Activated naive CD8-positive, alpha-beta T cell (primary cell): Measurements from ENCODE around the gene CHCHD6.

Source experiments
- H3K27ac Mint-ChIP-seq: one replicate; pipeline ENCODE4 v1.8.0; 2021; ENCODE audit warnings: mixed read lengths
- H3K27me3 Mint-ChIP-seq: one replicate; pipeline ENCODE4 v1.8.0; 2021; ENCODE audit warnings: mixed read lengths
- H3K36me3 Mint-ChIP-seq: one replicate; pipeline ENCODE4 v1.8.0; 2021; ENCODE audit warnings: mixed read lengths
- H3K4me1 Mint-ChIP-seq: one replicate; pipeline ENCODE4 v1.8.0; 2021; ENCODE audit warnings: low read depth, mixed read lengths
- H3K4me3 Mint-ChIP-seq: one replicate; pipeline ENCODE4 v1.8.0; 2021; ENCODE audit warnings: mild to moderate bottlenecking, mixed read lengths
- H3K9me3 Mint-ChIP-seq: one replicate; pipeline ENCODE4 v1.8.0; 2021; ENCODE audit warnings: low read depth, mixed read lengths

Gene CHCHD6

DNA sequence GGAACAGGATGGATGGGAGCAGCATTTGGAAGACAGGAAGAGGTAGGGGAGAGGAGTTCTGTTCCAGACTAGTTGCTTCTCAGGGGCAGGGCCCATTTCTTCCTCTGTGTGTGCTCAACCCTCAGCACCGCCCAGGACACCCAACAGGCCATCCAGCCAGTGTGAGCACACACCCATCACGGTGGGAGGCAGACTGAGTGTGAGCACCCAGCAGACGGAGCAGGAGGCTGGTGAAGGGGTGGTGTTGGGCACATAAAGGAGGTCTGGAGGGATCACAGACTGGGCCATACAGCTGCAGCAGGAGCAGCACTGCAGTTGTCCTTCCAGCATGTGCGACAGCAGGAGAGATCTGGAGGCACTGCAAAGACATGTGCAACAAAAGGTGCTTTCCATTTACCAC, 190.4 kb downstream of the CHCHD6 start:
- no peaks in the 10 kb centered on the region for H3K27me3 Mint-ChIP-seq
- no peaks in the 10 kb centered on the region for H3K9me3 Mint-ChIP-seq
- H3K36me3 Mint-ChIP-seq: peaks cover 7% of the 10 kb centered on the region
- no peaks in the 10 kb centered on the region for H3K4me1 Mint-ChIP-seq
- no peak overlapping the region for H3K27ac Mint-ChIP-seq
- no peak overlapping the region for H3K4me3 Mint-ChIP-seq

DNA sequence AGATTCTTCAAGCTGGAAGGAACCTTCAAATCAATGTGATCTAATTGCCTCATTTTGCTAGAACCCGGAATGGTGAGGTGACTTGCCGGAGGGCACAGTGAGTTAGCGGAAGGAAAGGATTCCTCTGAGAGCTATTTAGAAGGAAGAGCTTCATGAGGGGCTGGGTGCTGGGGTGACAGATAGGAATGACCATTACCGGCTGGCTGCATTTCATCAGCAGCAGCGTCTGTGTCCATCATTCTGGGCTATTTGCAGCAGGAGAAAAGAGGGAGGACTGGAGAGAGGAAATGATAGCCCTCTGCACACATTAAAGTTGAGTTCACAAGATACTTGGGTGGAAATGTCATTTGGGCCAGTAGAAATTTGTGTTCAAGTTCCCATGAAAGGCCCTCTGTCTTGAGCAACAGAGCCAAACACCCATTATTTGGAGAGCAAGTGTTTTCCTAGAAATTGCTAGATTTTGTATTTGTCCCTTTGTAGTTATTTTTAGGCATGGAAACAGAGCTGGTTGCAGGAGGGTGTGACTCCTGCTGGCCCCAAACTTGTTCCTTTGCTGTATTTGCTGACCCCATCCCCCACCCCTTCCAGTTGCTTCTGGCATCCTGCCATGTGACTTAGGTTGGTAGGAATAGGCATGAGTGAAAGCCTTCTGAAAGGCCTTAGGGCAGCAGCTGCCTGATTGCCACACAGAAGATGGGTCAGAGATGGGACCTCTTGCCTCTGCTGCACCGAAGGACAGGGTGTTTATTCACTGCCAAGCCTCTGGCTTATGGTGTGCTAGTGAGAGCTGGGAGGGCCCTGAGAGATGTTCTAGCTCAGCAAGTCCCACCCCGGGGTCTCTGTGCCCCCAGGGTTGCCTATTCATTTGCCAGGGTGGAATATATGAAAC, 191.4 kb downstream of the CHCHD6 start:
- H3K36me3 Mint-ChIP-seq: peaks cover 11% of the 10 kb centered on the region
- no peak overlapping the region for H3K4me3 Mint-ChIP-seq
- no peak overlapping the region for H3K27ac Mint-ChIP-seq
- H3K9me3 Mint-ChIP-seq: no peaks in the 10 kb centered on the region
- H3K27me3 Mint-ChIP-seq: no peaks in the 10 kb centered on the region
- no peaks in the 10 kb centered on the region for H3K4me1 Mint-ChIP-seq

DNA sequence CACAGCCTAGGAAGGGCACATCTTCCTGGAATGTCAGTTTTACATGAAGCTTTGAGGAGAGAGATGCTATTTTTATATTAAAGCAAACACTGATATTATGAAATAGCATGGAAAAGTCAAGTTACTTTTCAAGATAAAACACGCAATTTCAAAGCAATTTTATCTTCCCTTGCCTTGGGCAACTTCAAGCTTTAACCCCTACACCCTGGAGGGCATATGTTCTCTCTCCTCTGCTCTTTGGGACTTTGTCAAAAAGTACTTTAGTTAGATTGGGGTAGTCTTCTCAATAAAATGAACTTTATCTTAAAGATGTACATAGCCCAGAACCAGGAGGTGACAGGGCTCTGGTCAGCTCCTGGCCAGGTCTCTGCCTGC, 192.0 kb downstream of the CHCHD6 start:
- Mint-ChIP-seq H3K36me3 (peaks cover 11% of the 10 kb centered on the region), H3K4me1 (no peaks in the 10 kb centered on the region), H3K4me3 (no peak overlapping the region), H3K27me3 (no peaks in the 10 kb centered on the region), H3K27ac (no peak overlapping the region), H3K9me3 (no peaks in the 10 kb centered on the region)

DNA sequence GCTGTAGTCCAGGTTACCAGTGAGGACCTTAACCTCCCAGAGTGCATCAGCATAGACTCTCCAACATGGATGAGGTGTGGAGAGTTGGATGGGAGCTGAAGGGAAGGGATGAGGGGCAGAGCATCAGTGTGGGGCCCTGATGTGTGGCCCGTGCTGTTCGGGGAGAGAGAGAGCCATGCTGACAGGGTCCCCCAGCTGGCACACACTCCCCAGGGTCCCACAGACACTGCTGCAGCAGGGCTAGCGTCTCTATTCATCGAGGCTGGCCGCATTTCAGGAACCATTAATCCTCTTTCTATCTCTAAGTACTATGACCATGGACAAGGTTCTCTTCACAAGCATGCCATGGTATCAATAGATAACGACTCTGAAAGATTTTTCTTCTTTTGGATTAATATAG, 192.9 kb downstream of the CHCHD6 start:
- Mint-ChIP-seq H3K4me1 (no peaks in the 10 kb centered on the region), H3K36me3 (peaks cover 11% of the 10 kb centered on the region), H3K9me3 (no peaks in the 10 kb centered on the region), H3K27me3 (no peaks in the 10 kb centered on the region), H3K27ac (no peak overlapping the region), H3K4me3 (no peak overlapping the region)

DNA sequence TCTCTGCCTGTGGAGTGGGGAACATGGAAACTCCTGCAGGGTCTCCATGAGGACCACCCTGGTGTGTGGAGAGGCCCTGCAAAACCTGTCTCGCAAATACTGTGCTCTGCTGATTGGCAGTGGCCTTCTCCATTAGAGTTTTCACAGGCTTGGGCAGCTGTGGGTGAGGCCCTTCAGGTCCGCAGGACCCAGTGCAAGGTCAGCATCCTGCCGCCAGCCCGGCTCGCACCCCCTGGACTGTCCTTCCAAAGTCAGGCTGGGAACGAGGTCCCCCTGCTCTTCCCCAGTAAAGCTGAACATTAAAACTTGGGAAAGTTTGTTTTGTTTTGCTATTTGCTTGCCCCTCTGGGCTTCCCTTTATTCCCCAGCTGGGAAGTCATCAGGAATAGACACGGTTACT, 193.9 kb downstream of the CHCHD6 start:
- Mint-ChIP-seq H3K4me3 (no peak overlapping the region), H3K9me3 (no peaks in the 10 kb centered on the region), H3K36me3 (peaks cover 11% of the 10 kb centered on the region), H3K27ac (no peak overlapping the region), H3K27me3 (no peaks in the 10 kb centered on the region), H3K4me1 (no peaks in the 10 kb centered on the region)

DNA sequence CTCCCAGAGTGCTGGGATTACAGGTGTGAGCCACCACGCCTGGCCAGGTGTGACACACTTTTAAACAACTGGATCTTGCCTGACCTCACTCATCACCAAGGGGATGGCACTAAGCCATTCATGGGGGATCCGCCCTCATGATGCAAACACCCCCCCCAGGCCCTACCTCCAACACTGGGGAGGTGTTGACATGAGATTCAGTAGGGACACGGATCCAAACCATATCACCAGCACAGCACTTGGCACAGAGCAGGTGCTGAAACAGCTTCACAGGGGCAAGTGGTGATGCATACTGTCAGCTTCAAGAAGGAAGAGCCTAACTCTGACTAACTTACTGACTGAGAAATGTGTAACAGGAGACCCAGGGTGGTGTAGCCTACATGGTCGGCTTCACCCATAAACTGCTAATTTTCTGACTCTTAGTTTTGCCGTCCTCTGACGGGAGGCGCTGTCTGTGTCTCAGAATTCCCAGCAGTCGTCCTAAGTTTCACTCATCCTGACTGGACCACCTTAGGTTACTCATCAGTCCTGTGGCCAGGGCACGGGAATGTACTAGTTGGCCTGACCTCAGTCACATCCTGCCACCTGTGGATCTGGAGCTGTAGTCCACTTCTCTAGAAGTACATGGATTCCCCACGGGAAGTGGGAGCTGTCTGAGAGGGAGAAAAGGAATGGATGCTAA, 197.0 kb downstream of the CHCHD6 start:
- no peaks in the 10 kb centered on the region for H3K9me3 Mint-ChIP-seq
- no peak overlapping the region for H3K27ac Mint-ChIP-seq
- no peaks in the 10 kb centered on the region for H3K27me3 Mint-ChIP-seq
- no peak overlapping the region for H3K4me3 Mint-ChIP-seq
- no peaks in the 10 kb centered on the region for H3K4me1 Mint-ChIP-seq
- H3K36me3 Mint-ChIP-seq: peaks cover 8% of the 10 kb centered on the region

DNA sequence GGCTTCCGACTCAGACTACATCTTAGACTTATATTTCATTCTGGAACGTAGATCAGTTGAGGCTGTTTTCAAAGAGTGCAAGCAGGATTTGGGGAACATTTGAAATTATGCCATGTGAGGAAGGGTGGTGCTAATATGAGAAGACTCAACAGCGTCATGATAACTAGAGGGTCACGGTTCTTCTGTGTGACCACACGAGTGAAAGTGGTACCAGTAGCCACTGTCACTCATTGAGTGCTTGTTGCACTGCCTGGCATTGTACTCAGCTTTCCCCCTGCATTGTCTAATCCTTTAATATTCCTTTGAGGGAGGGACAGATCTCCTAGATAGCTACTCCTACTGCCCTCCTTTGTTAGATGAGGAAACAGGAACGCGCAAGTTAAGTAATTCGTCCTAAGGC, 197.6 kb downstream of the CHCHD6 start:
- Mint-ChIP-seq H3K4me1 (no peaks in the 10 kb centered on the region), H3K27ac (no peak overlapping the region), H3K27me3 (no peaks in the 10 kb centered on the region), H3K9me3 (no peaks in the 10 kb centered on the region), H3K36me3 (peaks cover 8% of the 10 kb centered on the region), H3K4me3 (no peak overlapping the region)

DNA sequence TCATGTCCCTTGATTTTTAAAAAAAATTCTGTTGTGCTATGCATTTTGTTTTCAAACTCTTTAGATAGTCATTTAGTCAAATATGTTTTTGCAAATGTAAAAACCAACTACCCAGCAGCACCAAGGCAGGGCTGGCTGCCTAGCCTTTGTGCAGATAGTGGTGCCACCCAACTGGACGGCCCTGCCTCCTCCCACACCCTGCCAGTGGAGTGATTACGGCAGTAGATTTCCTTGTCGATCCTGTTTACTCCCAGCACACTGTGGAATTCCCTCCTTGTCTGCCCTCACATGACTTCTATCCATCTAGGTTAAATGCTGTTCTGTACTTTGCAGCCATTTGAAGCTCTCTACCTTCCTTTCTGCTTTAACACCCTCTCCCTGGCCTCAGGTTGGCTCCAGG, 199.5 kb downstream of the CHCHD6 start:
- H3K27ac Mint-ChIP-seq: no peak overlapping the region
- H3K9me3 Mint-ChIP-seq: no peaks in the 10 kb centered on the region
- no peak overlapping the region for H3K4me3 Mint-ChIP-seq
- no peaks in the 10 kb centered on the region for H3K27me3 Mint-ChIP-seq
- H3K36me3 Mint-ChIP-seq: peaks cover 7% of the 10 kb centered on the region
- H3K4me1 Mint-ChIP-seq: peaks cover 2% of the 10 kb centered on the region

DNA sequence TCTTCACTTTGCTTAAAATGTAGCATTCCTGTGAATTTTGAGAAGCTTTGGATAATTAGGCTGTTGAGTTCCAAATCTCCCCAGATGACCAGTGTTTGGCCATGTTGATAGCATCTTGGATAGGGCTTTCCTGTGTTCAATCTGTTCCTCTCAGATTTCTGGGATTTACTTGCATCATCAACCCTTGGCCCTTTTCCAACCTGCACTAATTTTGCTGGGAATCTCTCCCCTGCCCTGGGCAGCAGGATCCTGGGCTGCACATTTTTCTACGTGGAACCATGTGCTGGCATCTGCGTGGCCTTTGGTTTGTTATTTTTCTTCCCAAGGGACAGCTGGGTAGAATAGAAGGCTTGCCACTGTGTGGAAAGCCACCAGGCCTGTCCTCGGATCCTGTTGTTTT, 203.5 kb downstream of the CHCHD6 start:
- Mint-ChIP-seq H3K9me3 (peaks cover 3% of the 10 kb centered on the region), H3K36me3 (peaks cover 13% of the 10 kb centered on the region), H3K27ac (no peak overlapping the region), H3K4me1 (peaks cover 31% of the 10 kb centered on the region), H3K27me3 (no peaks in the 10 kb centered on the region), H3K4me3 (no peak overlapping the region)

DNA sequence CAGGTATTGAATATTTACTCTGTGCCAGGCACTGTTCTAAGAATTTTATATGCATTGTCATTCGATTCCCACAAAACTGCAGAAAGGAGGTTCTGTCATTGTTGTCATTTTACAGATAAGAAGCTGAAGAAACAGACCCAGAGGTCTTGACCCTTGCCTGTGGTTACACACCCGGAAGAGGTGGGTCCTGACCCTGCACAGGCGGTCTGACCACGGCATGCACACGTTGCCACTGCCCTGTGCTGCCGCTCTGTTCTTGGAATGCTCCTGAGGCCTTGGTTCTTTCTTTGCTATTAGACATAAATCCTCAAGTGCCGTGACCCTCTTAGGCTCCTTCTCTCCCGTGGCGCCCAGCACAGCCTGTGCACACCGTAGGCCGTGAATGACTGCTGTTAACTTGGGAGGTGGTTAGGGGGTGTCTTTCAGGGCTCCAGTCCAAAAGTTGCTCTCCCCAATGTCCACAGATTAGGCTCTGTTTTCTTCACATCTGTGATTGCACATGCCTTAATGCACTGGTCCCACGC, 204.8 kb downstream of the CHCHD6 start:
- Mint-ChIP-seq H3K4me1 (peaks cover 33% of the 10 kb centered on the region), H3K36me3 (peaks cover 13% of the 10 kb centered on the region), H3K4me3 (no peak overlapping the region), H3K27ac (no peak overlapping the region), H3K9me3 (peaks cover 3% of the 10 kb centered on the region), H3K27me3 (no peaks in the 10 kb centered on the region)

DNA sequence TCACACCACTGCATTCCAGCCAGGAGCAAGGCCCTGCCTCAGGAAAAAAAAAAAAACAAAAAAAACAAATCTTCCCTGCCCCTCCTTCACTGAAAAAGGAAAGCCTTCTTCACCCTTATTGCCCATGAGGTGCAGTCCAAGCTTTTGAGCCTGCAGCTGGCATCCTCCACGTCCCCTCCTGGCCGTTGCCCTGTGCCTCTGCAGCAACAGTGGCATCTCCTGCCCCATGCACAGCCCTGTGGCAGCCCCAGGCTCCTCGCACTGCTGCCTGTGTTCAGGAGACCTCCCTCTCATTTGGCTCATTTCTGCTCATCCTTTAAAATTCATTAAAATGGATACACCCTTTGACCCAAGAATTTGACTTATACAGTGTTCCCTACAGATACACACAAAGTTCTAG, 206.2 kb downstream of the CHCHD6 start:
- no peaks in the 10 kb centered on the region for H3K27me3 Mint-ChIP-seq
- peaks cover 17% of the 10 kb centered on the region for H3K36me3 Mint-ChIP-seq
- peaks cover 36% of the 10 kb centered on the region for H3K4me1 Mint-ChIP-seq
- peaks cover 3% of the 10 kb centered on the region for H3K9me3 Mint-ChIP-seq
- H3K4me3 Mint-ChIP-seq: no peak overlapping the region
- peak overlapping the region; percentile 72 for H3K27ac Mint-ChIP-seq

DNA sequence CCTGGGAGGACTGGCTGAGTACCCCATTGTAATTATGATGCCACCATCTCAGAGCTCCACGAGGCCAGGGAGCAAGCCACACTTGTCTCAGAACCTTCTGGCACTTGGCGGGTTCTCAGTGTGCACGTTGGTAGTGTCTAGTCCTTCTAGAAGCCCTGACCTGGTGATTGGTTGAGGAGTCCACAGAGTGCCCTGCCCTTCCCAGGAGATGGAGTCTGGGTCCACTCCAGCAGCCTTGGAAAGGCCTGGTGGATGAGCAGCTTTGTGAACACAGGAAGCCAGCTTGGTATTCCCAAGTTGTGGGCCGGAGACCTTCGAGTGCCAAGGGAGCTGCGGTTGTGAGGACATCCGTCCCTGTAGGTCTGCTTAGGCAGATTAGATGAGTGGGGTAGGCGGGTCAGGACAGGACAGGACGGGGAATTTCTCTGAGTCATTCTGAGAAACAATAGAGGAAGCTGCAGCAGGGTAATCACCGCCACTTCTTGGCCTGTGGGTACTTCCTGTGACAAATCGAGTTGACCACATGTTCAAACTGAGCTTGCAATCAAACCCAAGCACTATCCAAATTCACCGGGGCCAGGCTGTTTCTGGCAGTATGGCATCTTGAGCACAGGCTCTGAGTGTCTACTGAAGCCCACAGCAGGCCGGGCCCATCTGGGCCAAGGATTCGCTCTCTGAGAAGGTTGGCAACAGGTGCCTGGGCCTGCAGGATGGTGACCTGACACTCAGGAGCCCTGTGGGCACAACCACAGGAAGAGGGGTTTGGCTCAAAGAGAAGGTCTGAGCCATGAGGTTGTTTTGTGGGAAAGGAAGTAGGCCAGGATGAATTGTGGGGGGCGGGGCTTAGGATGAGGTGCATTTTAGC, 207.4 kb downstream of the CHCHD6 start:
- Mint-ChIP-seq H3K9me3 (peaks cover 3% of the 10 kb centered on the region), H3K4me3 (peak overlapping the region; percentile 73), H3K27ac (peak overlapping the region; percentile 90), H3K4me1 (peaks cover 36% of the 10 kb centered on the region), H3K27me3 (no peaks in the 10 kb centered on the region), H3K36me3 (peaks cover 20% of the 10 kb centered on the region)

DNA sequence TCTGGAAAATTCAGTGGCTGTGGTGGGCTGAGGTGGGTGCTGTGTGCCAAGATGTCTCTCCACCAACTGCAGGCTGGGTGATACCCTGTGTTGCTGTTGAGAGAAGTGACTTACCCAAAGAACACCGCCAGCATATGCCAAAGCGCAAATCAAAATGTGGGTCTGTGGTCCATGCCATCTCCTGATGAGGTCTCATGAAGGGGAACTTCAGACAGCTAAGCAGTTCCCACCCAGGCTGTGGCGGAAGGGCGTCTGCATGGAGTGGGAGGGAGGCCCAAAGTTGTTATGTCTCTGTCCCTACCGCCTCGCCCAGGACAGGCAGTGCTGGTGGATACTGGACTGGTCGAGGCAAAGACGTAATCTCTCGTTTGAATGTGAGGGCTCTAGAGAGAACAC, 208.0 kb downstream of the CHCHD6 start:
- H3K27me3 Mint-ChIP-seq: no peaks in the 10 kb centered on the region
- peak overlapping the region; percentile 73 for H3K4me3 Mint-ChIP-seq
- peaks cover 22% of the 10 kb centered on the region for H3K36me3 Mint-ChIP-seq
- H3K4me1 Mint-ChIP-seq: peaks cover 36% of the 10 kb centered on the region
- H3K9me3 Mint-ChIP-seq: peaks cover 3% of the 10 kb centered on the region
- peak overlapping the region; percentile 90 for H3K27ac Mint-ChIP-seq

DNA sequence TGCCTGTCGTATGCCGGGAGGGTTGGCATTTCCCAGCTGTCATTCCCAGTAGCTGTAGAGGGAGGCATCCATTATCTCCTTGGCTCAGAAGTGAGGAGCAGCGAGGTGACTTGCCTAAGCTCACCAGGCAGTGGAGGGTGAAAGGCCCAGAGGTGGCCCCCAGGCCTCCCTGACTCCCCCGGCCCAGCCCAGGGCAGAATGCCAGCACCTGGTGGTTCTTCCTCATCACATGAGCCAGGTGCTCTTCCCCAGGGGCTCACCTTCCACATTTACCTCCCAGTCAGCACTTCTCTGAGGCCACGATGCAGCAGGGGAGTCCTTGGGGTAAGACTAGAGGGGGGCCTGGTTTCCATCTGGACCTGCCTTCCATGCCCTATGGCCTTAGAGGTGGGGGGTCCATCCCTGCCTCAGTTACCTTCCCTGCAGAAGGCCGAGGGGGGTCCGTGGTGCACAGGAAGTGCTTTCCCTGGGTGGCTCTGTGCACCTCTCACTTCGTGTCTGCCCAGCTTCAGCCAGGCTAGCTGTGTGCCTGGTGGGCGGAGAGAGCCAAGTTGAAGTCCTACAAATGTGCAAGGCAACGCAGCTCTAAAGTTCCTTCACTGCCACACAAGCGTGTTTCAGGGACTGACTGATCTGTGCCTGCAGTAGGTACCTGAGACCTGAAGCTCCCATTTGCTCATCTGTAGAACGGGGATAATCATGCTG, 208.6 kb downstream of the CHCHD6 start:
- Mint-ChIP-seq H3K27me3 (no peaks in the 10 kb centered on the region), H3K36me3 (peaks cover 22% of the 10 kb centered on the region), H3K27ac (no peak overlapping the region), H3K4me3 (peak overlapping the region; percentile 5), H3K9me3 (peaks cover 3% of the 10 kb centered on the region), H3K4me1 (peaks cover 36% of the 10 kb centered on the region)
